Adrenal gland (tissue), 5 donors: ENCODE data around the gene HOXC6.

ENCODE experiments used
- CTCF ChIP-seq, 6 experiments: fragments of 450-650 bp in 4 of 6; fragments of 200-600 bp in 2 of 6; sonication (generic) in 1 of 6; IDR thresholded peaks; 1 replicate in 5 of 6; 2 replicates in 1 of 6; pipeline versions ENCODE4 v1.5.1 to v1.8.0; 2016 to 2021; ENCODE audit warnings: antibody characterized with exemption in 6 of 6, mild to moderate bottlenecking in 2 of 6, moderate library complexity in 1 of 6
- POLR2A ChIP-seq, 2 donors: fragments of 450-650 bp; IDR thresholded peaks; one replicate each; pipeline ENCODE4 v1.6.1; 2017; ENCODE audit warnings: antibody characterized with exemption in 2 of 2, mild to moderate bottlenecking in 2 of 2, moderate library complexity in 1 of 2
- donor health status: DM: no; HTN: no; CAD: no.

- no peak for TF ChIP-seq CTCF (IDR thresholded peaks at IDR 0.05)
- no peak for TF ChIP-seq POLR2A (IDR thresholded peaks at IDR 0.05)
Measured at GRCh38 chr12:54075974-54076373, 47.7 kb downstream of the HOXC6 start.
